H9 (cell line): ENCODE measurements around the gene TCERG1L. TPM values are rescaled to one million over a fixed set of nuclear protein-coding genes. Genes with fewer than 3 reads are reported as not detected.
A peak's percentile ranks its signal among the peaks of the same experiment; 100 is the strongest.

Source experiments
- DNase-seq: peaks from one replicate; pipeline ENCODE4 v3.0.0-alpha.2; 2017
- H2AFZ ChIP-seq: one replicate; pipeline ENCODE4 v1.6.1; 2013; ENCODE audit warnings: mild to moderate bottlenecking, low read length, control low read depth, moderate library complexity
- H2AK5ac ChIP-seq: 2 replicates; pipeline ENCODE4 v1.6.1; 2013; ENCODE audit warnings: low read length, control low read depth, mixed read lengths; ENCODE audit not compliant: insufficient read length
- H2BK120ac ChIP-seq: one replicate; pipeline ENCODE4 v1.6.1; 2013; ENCODE audit warnings: low read depth, mild to moderate bottlenecking, low read length, control low read depth, inconsistent platforms; ENCODE audit not compliant: poor library complexity, severe bottlenecking
- H2BK12ac ChIP-seq: 2 replicates; pipeline ENCODE4 v1.6.1; 2013; ENCODE audit warnings: low read length, control low read depth, mixed read lengths, low read depth; ENCODE audit not compliant: insufficient read length
- H2BK15ac ChIP-seq: 2 replicates; pipeline ENCODE4 v1.6.1; 2013; ENCODE audit warnings: low read depth, low read length, control low read depth
- H2BK20ac ChIP-seq: one replicate; pipeline ENCODE4 v1.6.1; 2013; ENCODE audit warnings: low read depth, mild to moderate bottlenecking, low read length, control low read depth, inconsistent platforms; ENCODE audit not compliant: poor library complexity, severe bottlenecking
- H2BK5ac ChIP-seq: 2 replicates; pipeline ENCODE4 v1.6.1; 2013; ENCODE audit warnings: low read length, control low read depth, mixed read lengths; ENCODE audit not compliant: insufficient read length
- H3K14ac ChIP-seq: 2 replicates; pipeline ENCODE4 v1.6.1; 2013; ENCODE audit warnings: low read length, control low read depth; ENCODE audit not compliant: insufficient read depth
- H3K18ac ChIP-seq: 2 replicates; pipeline ENCODE4 v1.6.1; 2013; ENCODE audit warnings: low read depth, mild to moderate bottlenecking, mixed read lengths, low read length, control low read depth; ENCODE audit not compliant: insufficient read length
- H3K23ac ChIP-seq: 2 replicates; pipeline ENCODE4 v1.6.1; 2013; ENCODE audit warnings: low read length, control low read depth, mixed read lengths, low read depth; ENCODE audit not compliant: insufficient read length
- H3K23me2 ChIP-seq: 2 replicates; pipeline ENCODE4 v1.6.1; 2013; ENCODE audit warnings: low read depth, mild to moderate bottlenecking, mixed read lengths, low read length, control low read depth; ENCODE audit not compliant: insufficient read length, poor library complexity, severe bottlenecking
- H3K27ac ChIP-seq: 2 replicates; pipeline ENCODE4 v1.5.1; 2013; ENCODE audit warnings: low read length, control low read depth, mixed read lengths, low read depth; ENCODE audit not compliant: insufficient read length
- H3K27me3 ChIP-seq: 2 replicates; pipeline ENCODE4 v1.6.1; 2013; ENCODE audit warnings: low read length, control low read depth, inconsistent platforms; ENCODE audit not compliant: insufficient read depth
- H3K4ac ChIP-seq: 2 replicates; pipeline ENCODE4 v1.6.1; 2013; ENCODE audit warnings: low read depth, mild to moderate bottlenecking, control low read depth, inconsistent platforms, low read length, moderate library complexity
- H3K4me1 ChIP-seq: 2 replicates; pipeline ENCODE4 v1.6.1; 2013; ENCODE audit warnings: low read length, control low read depth, inconsistent platforms; ENCODE audit not compliant: insufficient read depth
- H3K4me2 ChIP-seq: 2 replicates; pipeline ENCODE4 v1.6.1; 2013; ENCODE audit warnings: low read length, control low read depth, mixed read lengths; ENCODE audit not compliant: insufficient read length, insufficient read depth
- H3K56ac ChIP-seq: 2 replicates; pipeline ENCODE4 v1.6.1; 2013; ENCODE audit warnings: low read depth, mild to moderate bottlenecking, mixed read lengths, low read length, control low read depth; ENCODE audit not compliant: insufficient read length
- H3K79me1 ChIP-seq: 2 replicates; pipeline ENCODE4 v1.6.1; 2013; ENCODE audit warnings: low read depth, mild to moderate bottlenecking, moderate library complexity, low read length, control low read depth, inconsistent platforms; ENCODE audit not compliant: insufficient read depth, poor library complexity, severe bottlenecking
- H3K79me2 ChIP-seq: 2 replicates; pipeline ENCODE4 v1.6.1; 2013; ENCODE audit warnings: low read length, control low read depth, inconsistent platforms; ENCODE audit not compliant: insufficient read depth
- H3K9ac ChIP-seq: 2 replicates; pipeline ENCODE4 v1.6.1; 2013; ENCODE audit warnings: low read length, control low read depth, mixed read lengths; ENCODE audit not compliant: insufficient read length; ENCODE audit errors: extremely low read depth
- H3K9me3 ChIP-seq: one replicate; pipeline ENCODE4 v1.6.1; 2013; ENCODE audit warnings: low read depth, low read length, inconsistent platforms; ENCODE audit not compliant: control insufficient read depth
- H3T11ph ChIP-seq: one replicate; pipeline ENCODE4 v1.6.1; 2013; ENCODE audit warnings: mild to moderate bottlenecking, low read length, control low read depth, inconsistent platforms
- H4K20me1 ChIP-seq: one replicate; pipeline ENCODE4 v1.6.1; 2013; ENCODE audit not compliant: control insufficient read depth, insufficient read length, insufficient read depth
- H4K5ac ChIP-seq: 2 replicates; pipeline ENCODE4 v1.6.1; 2013; ENCODE audit warnings: low read depth, mild to moderate bottlenecking, mixed read lengths, low read length, control low read depth; ENCODE audit not compliant: insufficient read length
- H4K8ac ChIP-seq: replicated peaks from 2 replicates; pipeline ENCODE4 v1.6.1; 2013; ENCODE audit warnings: low read length, control low read depth, mixed read lengths, low read depth; ENCODE audit not compliant: insufficient read length
- H4K91ac ChIP-seq: 2 replicates; pipeline ENCODE4 v1.6.1; 2013; ENCODE audit warnings: low read depth, mild to moderate bottlenecking, moderate library complexity, mixed read lengths, low read length, control low read depth; ENCODE audit not compliant: insufficient read length
- H3K27ac Mint-ChIP-seq, 3 experiments: 2 replicates in 2 of 3; 3 replicates in 1 of 3; pipeline ENCODE4 v1.8.0; 2020 to 2021; ENCODE audit warnings: mixed read lengths in 3 of 3, mild to moderate bottlenecking in 1 of 3, moderate library complexity in 1 of 3
- H3K27me3 Mint-ChIP-seq: 2 replicates; pipeline ENCODE4 v1.8.0; 2021; ENCODE audit warnings: low read depth, mild to moderate bottlenecking, moderate library complexity, mixed read lengths
- H3K36me3 Mint-ChIP-seq, 3 experiments: 2 replicates in 2 of 3; 3 replicates in 1 of 3; pipeline ENCODE4 v1.8.0; 2020 to 2021; ENCODE audit warnings: low read depth in 3 of 3, mixed read lengths in 3 of 3; ENCODE audit not compliant: insufficient read depth in 1 of 3
- H3K4me1 Mint-ChIP-seq, 2 experiments: 2 replicates each; pipeline ENCODE4 v1.8.0; 2020; ENCODE audit warnings: mixed read lengths in 2 of 2
- H3K4me3 Mint-ChIP-seq, 2 experiments: 2 replicates in 1 of 2; 3 replicates in 1 of 2; pipeline ENCODE4 v1.8.0; 2020 to 2021; ENCODE audit warnings: mild to moderate bottlenecking in 2 of 2, mixed read lengths in 2 of 2, moderate library complexity in 1 of 2
- H3K9me3 Mint-ChIP-seq, 2 experiments: 2 replicates in 1 of 2; 3 replicates in 1 of 2; pipeline ENCODE4 v1.8.0; 2020; ENCODE audit warnings: mild to moderate bottlenecking in 2 of 2, mixed read lengths in 2 of 2, moderate library complexity in 1 of 2
- CTCF ChIP-seq: fragments of 200-600 bp; sonication (generic); conservative IDR thresholded peaks from 3 replicates; pipeline ENCODE4 v1.8.0; 2021; ENCODE audit warnings: antibody characterized with exemption, mild to moderate bottlenecking
- WGBS: extraction: QIAGEN DNeasy Blood & Tissue Kit; methylation state at CpG from one replicate; pipeline ENCODE4 v1.1.7; 2013; ENCODE audit warnings: missing lambda C conversion rate, low lambda C conversion rate, mixed read lengths; ENCODE audit not compliant: insufficient read length; ENCODE audit errors: extremely low coverage; 5-methylcytosine and 5-hydroxymethylcytosine counted together
- total RNA-seq: library from RNA; stranded (reverse); gene quantifications from 2 replicates; pipeline ENCODE4 v1.2.1, GENCODE V29; 2021

TCERG1L gene
- total RNA-seq, 1 experiment from 2014 or later: 3.3 TPM

- Mint-ChIP-seq H3K9me3 (peaks cover 8% of the 10 kb centered on the region in 2 experiments; a peak in 4 of 5 replicates), H3K36me3 (peaks cover 7 to 11% (median 10%) of the 10 kb centered on the region in 3 experiments; a peak in 6 of 7 replicates)
- no peak overlapping the region for H3K4me2 ChIP-seq
These were observed 202.2 kb downstream of the TCERG1L start for GRCh38 chr10:131109291-131109690.

More at GRCh38 chr10:131109291-131109690, 202.2 kb downstream of the TCERG1L start:
- peaks cover 3% of the 10 kb centered on the region for H3K23me2 ChIP-seq
- H2BK5ac ChIP-seq: no peak overlapping the region
- Mint-ChIP-seq H3K4me1 (peaks cover 0 to 2% of the 10 kb centered on the region in 2 experiments; a peak in 2 of 4 replicates), H3K27ac (peak overlapping the region in 2 of 3 experiments; percentile 13 to 17; a peak in 2 of 7 replicates), H3K27me3 (no peaks in the 10 kb centered on the region; the same call in 1 of the 2 replicates), H3K4me3 (no peak overlapping the region)
- H3K9ac ChIP-seq: no peak overlapping the region
- H2BK20ac ChIP-seq: no peak overlapping the region
- H3K14ac ChIP-seq: no peak overlapping the region
- H4K8ac ChIP-seq: no peak overlapping the region
- H4K91ac ChIP-seq: no peak overlapping the region
- H3K23ac ChIP-seq: no peak overlapping the region
- DNase-seq: no peak
- H3K4me1 ChIP-seq: no peaks in the 10 kb centered on the region
- H3K56ac ChIP-seq: no peak overlapping the region
- no peak overlapping the region for H2BK15ac ChIP-seq
- no peaks in the 10 kb centered on the region for H3K9me3 ChIP-seq
- WGBS: no CpG with 5 or more reads among the region's 19 CpGs
- no peaks in the 10 kb centered on the region for H3K79me2 ChIP-seq
- no peak overlapping the region for H3K27ac ChIP-seq
- H3T11ph ChIP-seq: no peak overlapping the region
- H4K5ac ChIP-seq: no peak overlapping the region
- no peak for TF ChIP-seq CTCF
- H3K27me3 ChIP-seq: no peaks in the 10 kb centered on the region
- H2BK120ac ChIP-seq: no peak overlapping the region
- no peak overlapping the region for H3K18ac ChIP-seq
- no peak overlapping the region for H2AK5ac ChIP-seq
- H2AFZ ChIP-seq: no peak overlapping the region
- no peak overlapping the region for H2BK12ac ChIP-seq
- H3K4ac ChIP-seq: no peak overlapping the region
- H4K20me1 ChIP-seq: no peaks in the 10 kb centered on the region
- no peaks in the 10 kb centered on the region for H3K79me1 ChIP-seq
